Lung microvascular endothelial cell (primary cell): ENCODE results near the gene KPNB1. TPM values are rescaled to one million over a fixed set of nuclear protein-coding genes. Genes with fewer than 3 reads are reported as not detected.

Experiments used
- DNase-seq, 2 donors: peaks; one replicate each; pipeline versions ENCODE4 v3.0.0 to v3.0.0-alpha.2; 2010; ENCODE audit warnings: low read depth in 2 of 2
- total RNA-seq: library from RNA; depleted of rRNA; stranded (reverse); fragments of >200 nt; gene quantifications from 2 replicates; pipeline ENCODE4 v1.2.1, GENCODE V29; 2014

Gene KPNB1
- total RNA-seq, 1 donor from 2014 or later, result 167 TPM

DNA sequence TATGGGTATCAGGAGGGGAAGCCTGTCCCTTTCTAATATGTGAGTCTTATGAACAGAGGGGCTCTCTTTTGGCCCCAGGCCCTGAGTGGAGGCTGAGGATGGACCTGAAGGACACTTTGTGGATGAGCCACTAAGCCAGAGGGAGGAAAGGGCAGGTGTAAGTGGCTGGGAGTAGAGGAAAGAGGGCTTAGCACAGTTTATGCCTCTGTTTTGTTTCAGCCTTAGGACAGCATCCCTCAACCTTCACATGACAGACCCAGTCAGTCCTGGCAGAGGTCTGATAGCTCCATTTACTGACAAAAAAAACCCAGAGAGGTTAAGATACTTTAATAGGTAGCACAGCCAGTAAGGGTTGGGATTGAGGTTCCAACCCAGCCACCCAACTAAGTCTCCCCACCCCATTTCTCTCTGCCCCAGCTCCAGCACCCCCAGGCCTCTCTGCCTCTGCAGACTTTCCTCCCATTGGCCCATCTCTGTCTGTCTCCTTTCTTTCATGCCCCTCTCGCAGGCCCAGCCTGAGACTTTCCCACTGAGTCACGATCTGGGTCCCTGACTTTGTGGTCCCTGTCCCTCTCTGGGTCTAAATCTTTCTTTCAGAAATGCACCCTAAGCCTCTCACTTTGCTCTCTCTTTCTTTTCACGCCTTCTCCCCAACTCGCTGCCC, 78.6 kb downstream of the KPNB1 start:
- DNase-seq, result no peak

DNA sequence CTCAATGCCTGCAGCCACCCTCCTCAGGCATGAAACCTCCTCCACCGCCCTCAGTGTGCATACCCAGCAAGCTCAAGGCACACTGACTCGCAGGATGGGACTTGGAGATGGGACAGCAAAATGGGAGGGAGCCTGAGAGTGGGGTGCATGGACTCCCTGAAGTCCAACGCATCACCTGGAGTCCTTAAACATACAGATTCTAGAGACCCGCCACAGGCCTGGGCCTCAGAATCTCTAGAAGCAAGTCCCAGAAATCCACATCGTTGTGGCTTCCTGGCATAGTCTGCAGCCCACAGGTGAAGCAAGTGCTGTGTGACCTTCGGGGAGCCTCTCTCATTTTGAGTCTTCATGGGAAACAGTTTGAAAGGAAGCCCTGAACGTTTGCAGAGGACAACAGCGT, 79.8 kb downstream of the KPNB1 start:
- no peak for DNase-seq

DNA sequence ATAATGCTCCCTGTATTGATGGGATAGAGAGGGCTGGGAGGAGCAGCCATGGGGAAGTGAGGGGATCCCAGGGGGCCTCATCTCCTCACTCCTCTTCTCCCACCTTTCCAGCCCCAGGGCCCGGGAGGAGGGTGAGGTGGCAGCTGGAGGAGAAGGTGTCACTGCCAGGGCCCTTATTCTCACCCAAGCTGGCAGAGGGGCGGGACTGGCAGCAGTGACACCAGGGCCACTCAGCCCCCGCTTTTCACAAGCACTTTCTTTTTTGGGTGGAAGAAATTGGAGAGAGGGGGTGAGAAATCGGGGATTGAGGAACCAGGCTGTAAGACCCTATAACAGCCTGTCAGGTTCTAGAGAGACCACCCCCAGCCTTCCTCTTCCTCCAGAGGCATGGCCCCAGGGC, 81.0 kb downstream of the KPNB1 start:
- DNase-seq, result no peak

DNA sequence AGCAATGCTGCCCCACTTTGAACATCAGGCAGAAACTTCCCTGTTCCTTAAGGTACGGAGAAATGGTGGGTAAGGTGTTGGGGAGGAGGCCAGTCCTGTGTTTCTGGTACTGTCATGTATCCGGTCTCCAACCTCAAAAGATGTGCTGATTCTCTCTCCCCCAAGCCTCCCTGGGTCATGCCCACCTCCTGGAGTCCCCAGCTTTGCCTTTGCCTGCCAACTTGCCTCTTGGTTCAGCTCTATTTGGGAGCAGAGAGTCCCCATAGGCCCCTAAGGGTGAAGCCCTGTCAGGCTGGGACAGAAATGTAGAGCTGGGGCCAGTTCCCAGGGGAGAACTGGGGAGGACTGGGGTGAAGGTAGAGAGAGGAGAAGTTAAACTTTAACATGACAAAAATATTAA, 81.7 kb downstream of the KPNB1 start:
- DNase-seq, result no peak

DNA sequence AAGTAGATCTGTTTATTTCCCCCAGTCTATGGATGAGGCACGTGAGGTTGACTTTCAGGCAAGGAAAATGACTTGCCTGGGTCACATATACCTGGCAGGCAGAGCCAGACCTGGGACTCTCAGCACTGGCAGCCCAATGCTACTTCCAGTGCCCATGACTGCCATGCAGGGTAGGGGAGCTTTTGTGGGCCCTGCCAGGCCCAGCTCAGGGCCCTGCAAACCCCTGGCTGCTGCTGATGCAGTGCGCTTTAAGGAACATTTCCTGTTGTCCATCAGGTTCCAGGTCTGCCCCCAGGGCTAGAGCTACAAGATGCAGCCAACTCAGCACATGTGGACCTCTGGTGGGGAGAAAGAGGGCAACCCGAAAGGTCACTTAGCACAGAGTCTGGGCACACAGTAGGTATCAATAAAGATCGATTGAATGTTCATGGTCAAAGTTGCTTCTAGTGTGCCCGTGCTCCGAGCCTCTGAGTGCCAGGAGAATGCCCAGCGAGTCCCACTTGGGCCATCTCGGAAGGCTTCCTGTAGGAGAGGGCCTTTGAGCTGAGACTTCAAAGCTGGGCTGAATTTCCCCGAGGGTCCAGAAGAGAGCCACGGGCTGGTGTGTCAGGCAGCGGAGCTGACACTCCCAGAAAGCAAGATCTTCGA, 82.8 kb downstream of the KPNB1 start:
- no peak for DNase-seq

DNA sequence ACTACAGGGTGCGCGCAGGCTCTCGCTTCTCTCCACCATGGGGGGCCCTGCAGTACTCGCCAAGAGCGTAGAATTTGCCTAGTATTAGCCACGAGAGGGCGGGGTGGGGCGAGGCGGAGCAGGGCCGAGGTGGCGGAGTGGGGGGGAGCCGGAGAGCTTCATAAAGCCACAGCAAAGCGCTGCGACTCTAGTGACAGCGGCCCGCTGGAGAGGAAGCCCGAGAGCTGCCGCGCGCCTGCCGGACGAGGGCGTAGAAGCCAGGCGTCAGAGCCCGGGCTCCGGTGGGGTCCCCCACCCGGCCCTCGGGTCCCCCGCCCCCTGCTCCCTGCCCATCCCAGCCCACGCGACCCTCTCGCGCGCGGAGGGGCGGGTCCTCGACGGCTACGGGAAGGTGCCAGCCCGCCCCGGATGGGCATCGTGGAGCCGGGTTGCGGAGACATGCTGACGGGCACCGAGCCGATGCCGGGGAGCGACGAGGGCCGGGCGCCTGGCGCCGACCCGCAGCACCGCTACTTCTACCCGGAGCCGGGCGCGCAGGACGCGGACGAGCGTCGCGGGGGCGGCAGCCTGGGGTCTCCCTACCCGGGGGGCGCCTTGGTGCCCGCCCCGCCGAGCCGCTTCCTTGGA, 83.4 kb downstream of the KPNB1 start, which contains the start of gene TBX21:
TBX21 (plus strand) TSS at position 190 of the 627 bp plus-strand sequence; CDS start at position 409, 219 bp downstream.
- DNase-seq, result peak; percentile 11 to 64

DNA sequence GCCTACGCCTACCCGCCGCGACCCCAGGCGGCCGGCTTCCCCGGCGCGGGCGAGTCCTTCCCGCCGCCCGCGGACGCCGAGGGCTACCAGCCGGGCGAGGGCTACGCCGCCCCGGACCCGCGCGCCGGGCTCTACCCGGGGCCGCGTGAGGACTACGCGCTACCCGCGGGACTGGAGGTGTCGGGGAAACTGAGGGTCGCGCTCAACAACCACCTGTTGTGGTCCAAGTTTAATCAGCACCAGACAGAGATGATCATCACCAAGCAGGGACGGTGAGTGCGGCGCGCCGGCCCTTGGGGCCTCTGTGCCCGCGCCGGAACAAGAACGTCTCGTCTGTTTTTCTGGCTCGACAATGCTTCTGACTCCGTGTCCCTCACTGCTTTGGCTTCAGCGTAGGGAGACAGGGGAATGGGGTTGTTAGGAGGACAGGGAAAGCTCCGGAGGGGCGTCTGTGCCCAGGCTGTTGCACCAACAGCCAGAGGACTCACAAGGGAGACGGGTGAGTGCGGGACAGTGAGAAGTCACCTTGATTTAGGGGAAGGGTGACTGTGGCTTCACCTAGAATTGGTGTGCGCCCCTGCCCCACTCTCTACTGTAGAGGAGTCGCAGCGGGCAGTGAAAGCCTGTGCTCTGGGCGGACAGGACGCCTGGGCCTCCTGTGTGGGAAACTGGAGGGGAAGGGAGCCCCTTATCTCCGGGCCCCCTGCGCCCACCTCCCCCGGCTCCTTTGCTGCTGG, 84.1 kb downstream of the KPNB1 start:
- no peak for DNase-seq

DNA sequence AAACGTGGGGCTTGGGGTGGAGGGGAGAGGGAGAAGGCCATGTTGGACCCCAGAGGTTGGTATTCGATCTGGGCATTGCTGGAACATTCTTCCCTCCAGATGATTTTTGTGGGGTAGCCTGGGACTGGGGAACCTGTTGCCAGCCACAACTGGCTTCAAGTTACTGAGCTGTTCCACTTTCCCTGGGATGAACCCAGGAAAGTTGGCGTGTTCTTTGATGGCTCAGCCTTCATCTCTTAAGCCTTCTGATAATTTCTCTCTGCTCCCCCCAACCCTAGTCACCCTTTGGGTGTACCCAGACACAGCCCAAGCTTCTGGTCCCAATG, 85.4 kb downstream of the KPNB1 start:
- no peak for DNase-seq

Other genes with a start within 250 kb of the KPNB1 start
- gene NPEPPS, start 118.8 kb upstream of the KPNB1 start, total RNA-seq, result 55.4 and 70.0 TPM in 2 replicates
- gene TBKBP1, start 44.2 kb downstream of the KPNB1 start, total RNA-seq, result 5.6 and 5.7 TPM in 2 replicates
- gene TBX21, start 83.3 kb downstream of the KPNB1 start, total RNA-seq, result not detected in 2 replicates
- 4.8 and 7.5 TPM in 2 replicates for gene OSBPL7, start 171.9 kb downstream of the KPNB1 start, total RNA-seq
- 16.3 and 18.3 TPM in 2 replicates for gene MRPL10, start 181.6 kb downstream of the KPNB1 start, total RNA-seq
- gene LRRC46, start 181.8 kb downstream of the KPNB1 start, total RNA-seq, result not detected in 2 replicates
- 23.2 and 27.7 TPM in 2 replicates for gene SCRN2, start 191.4 kb downstream of the KPNB1 start, total RNA-seq
- gene SP6, start 201.2 kb downstream of the KPNB1 start, total RNA-seq, result 0.65 and 3.0 TPM in 2 replicates
- 0.87 and 1.8 TPM in 2 replicates for gene SP2, start 246.3 kb downstream of the KPNB1 start, total RNA-seq